Measurements from ENCODE around the gene NFIB. TPM values are rescaled to one million over a fixed set of nuclear protein-coding genes. Genes with fewer than 3 reads are reported as not detected.

NFIB gene
- total RNA-seq, 1 experiment from 2014 or later = 0.61 TPM

GRCh38 chr9:14066032-14066431 lies 247.9 kb downstream of the NFIB start:
- no peaks in the 10 kb centered on the region for H3K4me1 ChIP-seq
- BruUV-seq (replicated peaks) = no TSS peak
- no peak for TF ChIP-seq CTCF (IDR thresholded peaks at IDR 0.05; ENCODE audit: insufficient read depth in 1 of 2, low read depth in 1 of 2, low read length in 1 of 2, severe bottlenecking in 1 of 2, unreplicated experiment in 1 of 2)
- Mint-ChIP-seq H3K27me3 (ENCODE audit: insufficient read depth, unreplicated experiment) (no peaks in the 10 kb centered on the region), H3K27ac (ENCODE audit: unreplicated experiment) (no peak overlapping the region), H3K4me1 (ENCODE audit: low read depth, unreplicated experiment) (no peaks in the 10 kb centered on the region), H3K4me3 (ENCODE audit: unreplicated experiment) (no peak overlapping the region), H3K36me3 (ENCODE audit: insufficient read depth, unreplicated experiment) (no peaks in the 10 kb centered on the region), H3K9me3 (ENCODE audit: unreplicated experiment) (no peaks in the 10 kb centered on the region)
- no peaks in the 10 kb centered on the region for H3K36me3 ChIP-seq (ENCODE audit: control insufficient read depth, insufficient read depth, low read length)
- POLR2A ChIA-PET = no interaction called here
- no peaks in the 10 kb centered on the region for H3K27me3 ChIP-seq (replicated peaks; ENCODE audit: control insufficient read depth, insufficient read depth, low read length)
- H3K4me3 ChIP-seq (ENCODE audit: low read depth, low read length) = no peak overlapping the region
- H3K9me3 ChIP-seq = no peaks in the 10 kb centered on the region
- intact Hi-C loops (cut with micrococcal nuclease; ENCODE audit: unreplicated experiment) = no loop called here
- CTCF ChIA-PET = no interaction called here
- no peak for DNase-seq

DNA sequence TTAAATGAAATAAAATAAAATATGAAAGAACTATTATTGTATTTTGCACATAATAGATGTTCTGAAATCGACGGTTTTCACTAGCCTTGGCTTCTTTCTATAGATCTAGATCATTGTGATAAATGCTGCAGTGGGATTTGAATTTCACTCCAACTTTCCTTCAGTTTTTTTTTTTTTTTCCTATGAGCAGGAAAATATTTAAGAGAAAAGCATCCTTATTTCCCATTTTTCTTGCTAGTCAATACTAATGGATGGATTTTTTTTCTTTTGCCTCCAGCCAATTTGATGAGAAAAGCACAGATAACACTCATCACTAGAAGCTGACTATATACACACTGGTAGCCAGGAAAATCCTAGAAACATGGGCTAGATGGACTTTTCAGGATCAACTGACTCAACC lies 249.0 kb downstream of the NFIB start:
- DNase-seq = no peak
- Histone ChIP-seq H3K4me1 (no peaks in the 10 kb centered on the region), H3K9me3 (no peaks in the 10 kb centered on the region), H3K27me3 (replicated peaks; ENCODE audit: control insufficient read depth, insufficient read depth, low read length) (no peaks in the 10 kb centered on the region), H3K36me3 (ENCODE audit: control insufficient read depth, insufficient read depth, low read length) (no peaks in the 10 kb centered on the region), H3K4me3 (ENCODE audit: low read depth, low read length) (no peak overlapping the region)
- no TSS peak for BruUV-seq (replicated peaks)
- TF ChIP-seq CTCF (IDR thresholded peaks at IDR 0.05; ENCODE audit: insufficient read depth in 1 of 2, low read depth in 1 of 2, low read length in 1 of 2, severe bottlenecking in 1 of 2, unreplicated experiment in 1 of 2) = no peak
- H3K4me1 Mint-ChIP-seq (ENCODE audit: low read depth, unreplicated experiment) = no peaks in the 10 kb centered on the region
- ChIA-PET POLR2A (no interaction called here), CTCF (no interaction called here)
- no peaks in the 10 kb centered on the region for H3K9me3 Mint-ChIP-seq (ENCODE audit: unreplicated experiment)
- no peak overlapping the region for H3K4me3 Mint-ChIP-seq (ENCODE audit: unreplicated experiment)
- H3K27me3 Mint-ChIP-seq (ENCODE audit: insufficient read depth, unreplicated experiment) = no peaks in the 10 kb centered on the region
- intact Hi-C loops (cut with micrococcal nuclease; ENCODE audit: unreplicated experiment) = no loop called here
- no peak overlapping the region for H3K27ac Mint-ChIP-seq (ENCODE audit: unreplicated experiment)
- no peaks in the 10 kb centered on the region for H3K36me3 Mint-ChIP-seq (ENCODE audit: insufficient read depth, unreplicated experiment)

DNA sequence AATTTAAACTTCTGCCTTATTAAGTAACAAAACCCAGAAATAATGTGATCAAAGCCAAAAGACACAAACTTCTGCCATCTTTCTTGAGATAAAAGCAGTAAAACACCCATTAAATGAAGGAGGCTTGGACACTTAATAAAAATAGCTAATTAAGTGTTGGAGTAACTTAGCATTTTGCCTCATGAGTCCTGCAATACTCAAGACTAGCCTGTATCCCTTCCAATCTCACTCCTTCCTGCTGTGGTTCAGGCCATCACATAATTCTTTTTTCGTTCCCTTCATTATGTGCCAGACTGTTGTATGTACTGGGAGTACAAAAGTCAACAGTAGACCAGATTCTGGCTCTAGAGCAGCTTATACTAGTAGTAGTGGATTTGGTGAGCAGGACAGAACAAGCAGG lies 250.2 kb downstream of the NFIB start:
- Histone ChIP-seq H3K9me3 (no peaks in the 10 kb centered on the region), H3K4me1 (no peaks in the 10 kb centered on the region), H3K4me3 (ENCODE audit: low read depth, low read length) (no peak overlapping the region), H3K36me3 (ENCODE audit: control insufficient read depth, insufficient read depth, low read length) (no peaks in the 10 kb centered on the region), H3K27me3 (replicated peaks; ENCODE audit: control insufficient read depth, insufficient read depth, low read length) (no peaks in the 10 kb centered on the region)
- H3K27me3 Mint-ChIP-seq (ENCODE audit: insufficient read depth, unreplicated experiment) = no peaks in the 10 kb centered on the region
- POLR2A ChIA-PET = no interaction called here
- DNase-seq = no peak
- no peaks in the 10 kb centered on the region for H3K9me3 Mint-ChIP-seq (ENCODE audit: unreplicated experiment)
- CTCF ChIA-PET = no interaction called here
- H3K4me3 Mint-ChIP-seq (ENCODE audit: unreplicated experiment) = no peak overlapping the region
- H3K36me3 Mint-ChIP-seq (ENCODE audit: insufficient read depth, unreplicated experiment) = no peaks in the 10 kb centered on the region
- intact Hi-C loops (cut with micrococcal nuclease; ENCODE audit: unreplicated experiment) = no loop called here
- H3K4me1 Mint-ChIP-seq (ENCODE audit: low read depth, unreplicated experiment) = no peaks in the 10 kb centered on the region
- no peak overlapping the region for H3K27ac Mint-ChIP-seq (ENCODE audit: unreplicated experiment)
- BruUV-seq (replicated peaks) = no TSS peak
- TF ChIP-seq CTCF (IDR thresholded peaks at IDR 0.05; ENCODE audit: insufficient read depth in 1 of 2, low read depth in 1 of 2, low read length in 1 of 2, severe bottlenecking in 1 of 2, unreplicated experiment in 1 of 2) = no peak
